HepG2 (cell line): Measurements from ENCODE around the gene GRIN2C. TPM values are rescaled to one million over a fixed set of nuclear protein-coding genes. Genes with fewer than 3 reads are reported as not detected.

Experiments used
- AFF4 ChIP-seq: sonication (generic); formaldehyde crosslinking; IDR thresholded peaks from 2 replicates; pipeline ENCODE4 v1.4.0; 2020; ENCODE audit warnings: missing genetic modification reagents
- HMGXB3 ChIP-seq: sonication (generic); formaldehyde crosslinking; IDR thresholded peaks from 2 replicates; pipeline ENCODE4 v1.4.0; 2020; ENCODE audit warnings: missing genetic modification reagents, borderline replicate concordance
- HOXA7 ChIP-seq: sonication (generic); formaldehyde crosslinking; IDR thresholded peaks from 2 replicates; pipeline ENCODE4 v1.8.1; 2022; ENCODE audit warnings: mild to moderate bottlenecking, missing genetic modification reagents, moderate library complexity
- SALL1 ChIP-seq: sonication (generic); formaldehyde crosslinking; IDR thresholded peaks from 2 replicates; pipeline ENCODE4 v1.8.0; 2022; ENCODE audit warnings: mild to moderate bottlenecking, missing genetic modification reagents
- ZNF317 ChIP-seq: sonication (generic); formaldehyde crosslinking; IDR thresholded peaks from 2 replicates; pipeline ENCODE4 v1.5.0; 2020; ENCODE audit warnings: mild to moderate bottlenecking, missing genetic modification reagents
- ZNF614 ChIP-seq: IDR thresholded peaks from 2 replicates; pipeline ENCODE4 v1.6.1; 2018; ENCODE audit warnings: missing biosample characterization, missing genetic modification reagents, inconsistent platforms, borderline replicate concordance
- polyA plus RNA-seq, 8 experiments: library from polyadenylated mRNA; depleted of rRNA in 3 of 8; stranded (reverse) in 7 of 8; unstranded in 1 of 8; fragments of >200 nt; fragmentation: Illumina TruSeq in 4 of 8; extraction: Trizol in 4 of 8; gene quantifications; 2 replicates each; pipeline versions ENCODE4 v1.2.1 to v1.2.3, GENCODE V29; 2011 to 2016; ENCODE audit warnings: low read depth in 4 of 8, missing spikeins in 1 of 8, mixed read lengths in 1 of 8; ENCODE audit not compliant: insufficient read depth in 1 of 8
- total RNA-seq, 5 experiments: library from RNA; depleted of rRNA; stranded (reverse); fragments of >200 nt; fragmentation: Illumina TruSeq; extraction: Trizol; gene quantifications; 2 replicates each; pipeline ENCODE4 v1.2.3, GENCODE V29; 2016; ENCODE audit warnings: low read depth in 1 of 5

Gene GRIN2C
- total and polyA plus RNA-seq, 2 of the 13 experiments (the other 11 are each of a cell fraction or from before 2014, with no cell fraction given): 0.03 to 0.11 TPM

GRCh38 chr17:74842146-74842598 lies 17.5 kb downstream of the GRIN2C start (continued):
- TF ChIP-seq AFF4 (CRISPR knock-in tag) (no peak; the same call in 1 of the 2 replicates), ZNF317 (no peak), SALL1 (CRISPR knock-in tag) (no peak), HMGXB3 (no peak), ZNF614 (CRISPR knock-in tag) (no peak), HOXA7 (no peak)
